ENCODE data around the gene PRRG2. TPM values are rescaled to one million over a fixed set of nuclear protein-coding genes. Genes with fewer than 3 reads are reported as not detected.

Gene PRRG2
- total RNA-seq: 1 to 10 TPM in 1 of 2 donors, under 1 TPM in 1; 0.88 to 1.1 TPM

- peaks cover 43% of the 10 kb centered on the region for H3K4me1 Mint-ChIP-seq (ENCODE audit: low read depth)
- peak within 1 kb of the TSS; percentile 92 to 98 for H3K4me3 Mint-ChIP-seq
- peaks cover 2% of the 10 kb centered on the region in 2 donors for H3K36me3 Mint-ChIP-seq (ENCODE audit: insufficient read depth in 2 of 2)
- ATAC-seq (replicated peaks in 1 of 2) (no peak), DNase-seq (no peak)
- peak within 1 kb of the TSS; percentile 87 for H3K27ac Mint-ChIP-seq
- no peaks in the 10 kb centered on the region for H3K27me3 Mint-ChIP-seq (ENCODE audit: low read depth)
- no peaks in the 10 kb centered on the region for H3K9me3 Mint-ChIP-seq
Observed at GRCh38 chr19:49581007-49581508, at the start of gene PRRG2. TSS of gene PRRG2 (plus strand) at chr19:49581316. CDS start at chr19:49583220, 1,904 bp downstream.

GRCh38 chr19:49533551-49534488 lies 47.3 kb upstream of the PRRG2 start:
- Mint-ChIP-seq H3K36me3 (ENCODE audit: insufficient read depth in 2 of 2) (no peaks in the 10 kb centered on the region), H3K4me1 (ENCODE audit: low read depth) (peaks cover 22% of the 10 kb centered on the region), H3K9me3 (no peaks in the 10 kb centered on the region), H3K27me3 (ENCODE audit: low read depth) (peaks cover 11% of the 10 kb centered on the region), H3K4me3 (peak overlapping the region; percentile 92 to 99), H3K27ac (no peak overlapping the region)
- DNase-seq (peak; percentile 87 to 90), ATAC-seq (replicated peaks in 1 of 2) (peak; percentile 88 to 89)

- peaks cover 11% of the 10 kb centered on the region for H3K27me3 Mint-ChIP-seq (ENCODE audit: low read depth)
- H3K4me3 Mint-ChIP-seq: peak overlapping the region; percentile 92 to 99
- H3K9me3 Mint-ChIP-seq: no peaks in the 10 kb centered on the region
- no peak overlapping the region for H3K27ac Mint-ChIP-seq
- H3K4me1 Mint-ChIP-seq (ENCODE audit: low read depth): peaks cover 22% of the 10 kb centered on the region
- peak in 1 of 2 donors; percentile 15 for DNase-seq
- H3K36me3 Mint-ChIP-seq (ENCODE audit: insufficient read depth in 2 of 2): no peaks in the 10 kb centered on the region
- ATAC-seq (replicated peaks in 1 of 2): peak; percentile 12 to 22
Observed at GRCh38 chr19:49534632-49535385, 46.3 kb upstream of the PRRG2 start.

GRCh38 chr19:49536921-49537462 lies 44.1 kb upstream of the PRRG2 start:
- Mint-ChIP-seq H3K27me3 (ENCODE audit: low read depth) (peaks cover 11% of the 10 kb centered on the region), H3K27ac (no peak overlapping the region), H3K9me3 (no peaks in the 10 kb centered on the region), H3K4me1 (ENCODE audit: low read depth) (peaks cover 22% of the 10 kb centered on the region), H3K36me3 (ENCODE audit: insufficient read depth in 2 of 2) (no peaks in the 10 kb centered on the region), H3K4me3 (no peak overlapping the region)
- DNase-seq (no peak), ATAC-seq (replicated peaks in 1 of 2) (no peak)

- DNase-seq (no peak), ATAC-seq (replicated peaks in 1 of 2) (no peak)
- H3K27ac Mint-ChIP-seq: no peak overlapping the region
- peaks cover 11% of the 10 kb centered on the region for H3K27me3 Mint-ChIP-seq (ENCODE audit: low read depth)
- H3K4me3 Mint-ChIP-seq: no peak overlapping the region
- no peaks in the 10 kb centered on the region for H3K36me3 Mint-ChIP-seq (ENCODE audit: insufficient read depth in 2 of 2)
- H3K9me3 Mint-ChIP-seq: no peaks in the 10 kb centered on the region
- H3K4me1 Mint-ChIP-seq (ENCODE audit: low read depth): peaks cover 13% of the 10 kb centered on the region
Observed at GRCh38 chr19:49538643-49539042, 42.5 kb upstream of the PRRG2 start.

- no peak for DNase-seq
- Mint-ChIP-seq H3K9me3 (no peaks in the 10 kb centered on the region), H3K4me3 (no peak overlapping the region), H3K36me3 (ENCODE audit: insufficient read depth in 2 of 2) (no peaks in the 10 kb centered on the region), H3K27ac (no peak overlapping the region), H3K4me1 (ENCODE audit: low read depth) (peaks cover 16% of the 10 kb centered on the region), H3K27me3 (ENCODE audit: low read depth) (peaks cover 10% of the 10 kb centered on the region)
- no peak for ATAC-seq (replicated peaks in 1 of 2)
Observed at GRCh38 chr19:49539192-49539952, 41.7 kb upstream of the PRRG2 start.

GRCh38 chr19:49541914-49542313 lies 39.2 kb upstream of the PRRG2 start:
- H3K9me3 Mint-ChIP-seq: no peaks in the 10 kb centered on the region
- ATAC-seq (replicated peaks in 1 of 2) (no peak), DNase-seq (no peak)
- no peak overlapping the region for H3K27ac Mint-ChIP-seq
- no peaks in the 10 kb centered on the region for H3K36me3 Mint-ChIP-seq (ENCODE audit: insufficient read depth in 2 of 2)
- no peak overlapping the region for H3K4me3 Mint-ChIP-seq
- H3K27me3 Mint-ChIP-seq (ENCODE audit: low read depth): no peaks in the 10 kb centered on the region
- H3K4me1 Mint-ChIP-seq (ENCODE audit: low read depth): peaks cover 11% of the 10 kb centered on the region

- ATAC-seq (replicated peaks in 1 of 2) (no peak), DNase-seq (no peak)
- Mint-ChIP-seq H3K4me3 (no peak overlapping the region), H3K4me1 (ENCODE audit: low read depth) (peaks cover 16% of the 10 kb centered on the region), H3K27me3 (ENCODE audit: low read depth) (no peaks in the 10 kb centered on the region), H3K36me3 (ENCODE audit: insufficient read depth in 2 of 2) (no peaks in the 10 kb centered on the region), H3K27ac (no peak overlapping the region), H3K9me3 (no peaks in the 10 kb centered on the region)
Observed at GRCh38 chr19:49542446-49542845, 38.7 kb upstream of the PRRG2 start.

- DNase-seq (no peak), ATAC-seq (replicated peaks in 1 of 2) (no peak)
- Mint-ChIP-seq H3K27ac (no peak overlapping the region), H3K4me3 (no peak overlapping the region), H3K9me3 (no peaks in the 10 kb centered on the region), H3K36me3 (ENCODE audit: insufficient read depth in 2 of 2) (no peaks in the 10 kb centered on the region), H3K4me1 (ENCODE audit: low read depth) (peaks cover 21% of the 10 kb centered on the region), H3K27me3 (ENCODE audit: low read depth) (no peaks in the 10 kb centered on the region)
Observed at GRCh38 chr19:49543032-49543431, 38.1 kb upstream of the PRRG2 start.

GRCh38 chr19:49544154-49544553 lies 37.0 kb upstream of the PRRG2 start:
- H3K4me3 Mint-ChIP-seq: no peak overlapping the region
- no peaks in the 10 kb centered on the region for H3K9me3 Mint-ChIP-seq
- no peak for ATAC-seq (replicated peaks in 1 of 2)
- no peak for DNase-seq
- H3K27ac Mint-ChIP-seq: no peak overlapping the region
- peaks cover 33% of the 10 kb centered on the region for H3K4me1 Mint-ChIP-seq (ENCODE audit: low read depth)
- H3K36me3 Mint-ChIP-seq (ENCODE audit: insufficient read depth in 2 of 2): no peaks in the 10 kb centered on the region
- no peaks in the 10 kb centered on the region for H3K27me3 Mint-ChIP-seq (ENCODE audit: low read depth)

GRCh38 chr19:49546825-49547565 lies 34.1 kb upstream of the PRRG2 start:
- DNase-seq (peak; percentile 69 to 73), ATAC-seq (replicated peaks in 1 of 2) (peak; percentile 77 to 83)
- Mint-ChIP-seq H3K27me3 (ENCODE audit: low read depth) (no peaks in the 10 kb centered on the region), H3K27ac (no peak overlapping the region), H3K9me3 (no peaks in the 10 kb centered on the region), H3K4me1 (ENCODE audit: low read depth) (peaks cover 49% of the 10 kb centered on the region), H3K36me3 (ENCODE audit: insufficient read depth in 2 of 2) (no peaks in the 10 kb centered on the region), H3K4me3 (peak overlapping the region; percentile 73)

- Mint-ChIP-seq H3K4me1 (ENCODE audit: low read depth) (peaks cover 65% of the 10 kb centered on the region), H3K36me3 (ENCODE audit: insufficient read depth in 2 of 2) (no peaks in the 10 kb centered on the region), H3K27ac (no peak overlapping the region), H3K4me3 (peak overlapping the region in 1 of 2 donors; percentile 50), H3K9me3 (no peaks in the 10 kb centered on the region), H3K27me3 (ENCODE audit: low read depth) (no peaks in the 10 kb centered on the region)
- ATAC-seq (replicated peaks in 1 of 2): no peak
- no peak for DNase-seq
Observed at GRCh38 chr19:49549045-49549444, 32.1 kb upstream of the PRRG2 start.
